Activated CD4-positive, CD25-positive, alpha-beta regulatory T cell treated with anti-CD3 and anti-CD28 coated beads, Interleukin-2, amount 50 U/mL, for 16 hours (primary cell): Measurements from ENCODE around the gene ST3GAL5.

Source experiments
- DNase-seq: peaks from one replicate; pipeline ENCODE4 v3.0.0-alpha.2; 2020; ENCODE audit warnings: low read depth, low spot score

Gene ST3GAL5

DNA sequence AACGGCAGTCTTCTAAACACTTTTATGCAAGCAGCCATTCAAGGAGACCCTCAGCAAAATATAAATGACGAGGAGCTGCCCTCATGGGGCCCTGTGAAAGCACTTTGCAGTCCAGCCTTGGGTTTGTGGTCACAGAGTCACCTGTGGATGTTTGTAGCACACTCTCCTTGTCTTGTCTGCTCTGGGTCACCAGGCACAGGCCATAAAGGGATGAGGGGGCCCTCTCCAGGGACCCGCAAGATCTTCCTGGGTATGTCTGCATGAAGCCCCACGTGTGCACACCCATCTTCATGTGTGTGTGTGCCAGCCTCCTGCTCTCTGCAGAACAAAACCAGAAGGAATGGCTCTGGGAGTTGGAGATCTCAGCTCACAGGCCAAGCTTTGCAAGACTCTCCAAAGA lies 98.8 kb downstream of the ST3GAL5 start:
- no peak for DNase-seq

DNA sequence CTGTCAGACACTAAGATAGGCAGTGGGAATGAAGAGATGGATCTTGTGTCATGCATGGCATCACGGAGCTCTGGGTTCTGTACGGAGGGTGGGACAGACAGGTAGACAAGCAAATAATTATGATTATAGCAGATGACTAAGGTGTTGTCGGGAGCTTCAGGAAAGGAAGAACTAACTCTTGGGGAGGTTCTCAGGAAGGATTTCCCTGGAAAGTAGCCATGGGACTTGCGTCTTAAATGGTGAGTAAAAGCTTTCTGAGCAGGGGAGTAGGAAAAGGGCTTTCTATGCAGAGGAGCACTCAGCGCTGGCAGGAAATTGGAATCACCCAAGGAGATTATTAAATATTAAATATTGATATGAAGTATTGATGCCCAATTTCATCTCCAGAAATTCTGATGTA lies 99.5 kb downstream of the ST3GAL5 start:
- no peak for DNase-seq

DNA sequence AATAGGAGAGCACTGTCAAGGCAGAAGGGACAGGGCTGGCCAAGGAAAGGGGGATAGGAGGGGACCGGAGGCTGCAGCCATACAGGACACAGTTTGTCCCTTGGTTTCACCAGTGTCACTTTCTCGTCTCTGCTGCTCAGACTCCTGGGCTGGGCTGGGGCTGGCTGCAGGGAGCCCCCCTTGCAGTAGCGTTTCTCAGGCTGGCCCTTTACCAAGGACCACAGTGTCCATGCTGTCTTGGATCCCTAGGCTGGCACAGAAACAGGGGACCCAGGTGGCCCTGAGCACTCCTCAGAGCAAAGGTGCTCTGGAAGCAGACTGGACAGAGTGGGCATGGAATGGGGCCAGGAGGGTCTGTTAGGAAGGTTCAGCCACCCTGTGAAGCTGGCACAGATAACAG lies 100.2 kb downstream of the ST3GAL5 start:
- DNase-seq = no peak

DNA sequence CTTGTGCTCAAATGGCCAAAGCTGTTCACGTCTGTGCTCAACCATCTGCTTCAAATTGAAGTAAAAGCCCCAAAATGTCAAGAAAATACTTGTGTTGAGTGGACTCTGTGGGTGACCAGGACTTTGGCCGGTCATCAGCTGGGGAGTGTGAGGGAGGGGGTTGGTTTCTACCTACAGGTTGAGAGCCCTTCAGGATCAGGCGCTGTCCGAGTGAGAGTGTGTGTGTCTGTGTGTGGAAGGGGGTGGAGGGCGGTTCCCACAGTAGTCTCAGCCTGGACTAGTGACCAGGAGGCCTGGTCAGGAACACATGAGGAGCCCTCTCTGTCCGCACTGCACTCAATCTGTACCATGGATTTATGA lies 100.8 kb downstream of the ST3GAL5 start:
- DNase-seq = no peak

DNA sequence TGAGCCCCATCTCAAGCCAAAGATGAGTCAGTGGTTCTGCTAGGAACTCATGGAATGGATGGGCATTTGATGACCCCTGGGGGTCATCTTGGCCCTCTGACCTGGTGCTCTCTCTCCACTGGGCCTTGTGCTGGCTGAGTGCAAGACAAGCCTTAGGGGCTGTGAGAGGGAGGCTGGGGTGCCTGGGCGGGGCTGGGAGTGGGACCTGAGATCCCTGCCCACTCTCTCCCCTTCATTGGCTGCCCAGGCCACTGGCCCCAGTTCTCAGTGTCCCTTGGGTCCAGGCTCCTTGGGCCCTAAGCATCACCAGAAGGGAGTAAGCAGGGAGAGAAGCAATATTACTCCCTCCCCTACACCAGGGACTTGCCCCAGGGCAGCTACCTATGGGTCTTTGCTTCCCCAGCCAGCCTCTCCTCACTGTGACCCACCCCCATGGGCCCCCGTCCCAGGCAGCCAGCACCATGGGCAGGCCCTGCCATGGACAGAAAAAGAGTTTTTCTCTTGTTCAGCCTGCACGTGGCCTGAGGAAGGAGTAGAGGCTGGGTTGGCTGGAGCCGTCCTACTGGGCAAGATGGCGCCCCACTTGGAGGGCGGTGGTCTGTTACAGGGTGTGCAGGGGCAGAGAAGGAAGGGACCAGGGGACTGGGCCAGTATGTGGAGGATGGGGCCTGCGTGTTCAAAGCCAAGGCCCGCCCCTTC lies 101.4 kb downstream of the ST3GAL5 start:
- no peak for DNase-seq
